ENCODE measurements around the gene SFT2D3. TPM values are rescaled to one million over a fixed set of nuclear protein-coding genes. Genes with fewer than 3 reads are reported as not detected.

Gene SFT2D3
- total RNA-seq, 5 donors from 2014 or later (not counting 1 experiment from before 2014, with no cell fraction given): 6.1 to 13.9 (median 12.4) TPM

- Mint-ChIP-seq H3K4me3 (no peak overlapping the region), H3K4me1 (peaks cover 34 to 41% (median 36%) of the 10 kb centered on the region in 3 donors), H3K9me3 (no peaks in the 10 kb centered on the region), H3K36me3 (peaks cover 38% of the 10 kb centered on the region), H3K27me3 (no peaks in the 10 kb centered on the region), H3K27ac (no peak overlapping the region)
- peaks cover 17 to 24% of the 10 kb centered on the region in 2 experiments for H3K4me1 ChIP-seq (ENCODE audit: control insufficient read depth in 1 of 2, extremely low read depth in 1 of 2, insufficient read depth in 2 of 2, low read length in 2 of 2)
- ATAC-seq (replicated peaks in 1 of 4): no peak
- H3K9me3 ChIP-seq: no peaks in the 10 kb centered on the region
- no peaks in the 10 kb centered on the region for H3K27me3 ChIP-seq (replicated peaks in 1 of 2; ENCODE audit: control insufficient read depth in 2 of 2, extremely low read depth in 1 of 2, insufficient read depth in 2 of 2, low read length in 1 of 2)
- CTCF ChIA-PET: no interaction called here
- no peak overlapping the region for H3K27ac ChIP-seq (ENCODE audit: low read length)
- H3K36me3 ChIP-seq (ENCODE audit: control insufficient read depth in 2 of 2, extremely low read depth in 1 of 2, insufficient read depth in 1 of 2, low read length in 1 of 2): peaks cover 17 to 57% of the 10 kb centered on the region in 2 donors
- 99% methylated on average over 14 of the region's 14 CpGs for WGBS (ENCODE audit: insufficient coverage)
- POLR2A ChIA-PET: no interaction called here
- no peak overlapping the region for H3K4me3 ChIP-seq (ENCODE audit: control insufficient read depth in 1 of 2, extremely low read depth in 1 of 2, low read length in 1 of 2)
- DNase-seq: no peak
Measured at GRCh38 chr2:127706215-127706990, 5.1 kb downstream of the SFT2D3 start.

GRCh38 chr2:127707890-127708648 lies 6.8 kb downstream of the SFT2D3 start:
- no peak overlapping the region for H3K27ac ChIP-seq (ENCODE audit: low read length)
- CTCF ChIA-PET: no interaction called here
- DNase-seq: no peak
- no peaks in the 10 kb centered on the region for H3K9me3 ChIP-seq
- Mint-ChIP-seq H3K27ac (peak overlapping the region in 1 of 2 donors; percentile 39), H3K9me3 (no peaks in the 10 kb centered on the region), H3K4me1 (peaks cover 24 to 31% (median 25%) of the 10 kb centered on the region in 3 donors), H3K27me3 (no peaks in the 10 kb centered on the region), H3K4me3 (no peak overlapping the region), H3K36me3 (peaks cover 41% of the 10 kb centered on the region)
- ATAC-seq (replicated peaks in 1 of 4): no peak
- H3K4me1 ChIP-seq (ENCODE audit: control insufficient read depth in 1 of 2, extremely low read depth in 1 of 2, insufficient read depth in 2 of 2, low read length in 2 of 2): peaks cover 8 to 14% of the 10 kb centered on the region in 2 experiments
- H3K27me3 ChIP-seq (replicated peaks in 1 of 2; ENCODE audit: control insufficient read depth in 2 of 2, extremely low read depth in 1 of 2, insufficient read depth in 2 of 2, low read length in 1 of 2): no peaks in the 10 kb centered on the region
- POLR2A ChIA-PET: no interaction called here
- WGBS (ENCODE audit: insufficient coverage): 95% methylated on average over 9 of the region's 9 CpGs
- no peak overlapping the region for H3K4me3 ChIP-seq (ENCODE audit: control insufficient read depth in 1 of 2, extremely low read depth in 1 of 2, low read length in 1 of 2)
- H3K36me3 ChIP-seq (ENCODE audit: control insufficient read depth in 2 of 2, extremely low read depth in 1 of 2, insufficient read depth in 1 of 2, low read length in 1 of 2): peaks cover 20 to 56% of the 10 kb centered on the region in 2 donors

- POLR2A ChIA-PET: interaction anchor here in 1 of 2 donors (0.6 kb wide), 1 partner anchor 121 kb away, joined by 3 read pairs; no protein-coding TSS in a partner anchor
Measured at GRCh38 chr2:127709336-127709735, 8.0 kb downstream of the SFT2D3 start.

GRCh38 chr2:127712999-127713398 lies 11.7 kb downstream of the SFT2D3 start:
- no peaks in the 10 kb centered on the region for H3K27me3 ChIP-seq (replicated peaks in 1 of 2; ENCODE audit: control insufficient read depth in 2 of 2, extremely low read depth in 1 of 2, insufficient read depth in 2 of 2, low read length in 1 of 2)
- no peaks in the 10 kb centered on the region for H3K27me3 Mint-ChIP-seq
- ATAC-seq (replicated peaks in 1 of 4) (no peak), DNase-seq (no peak)
- ChIA-PET CTCF (no interaction called here), POLR2A (no interaction called here)
- H3K27ac Mint-ChIP-seq: no peak overlapping the region
- H3K4me1 ChIP-seq (ENCODE audit: control insufficient read depth in 1 of 2, extremely low read depth in 1 of 2, insufficient read depth in 2 of 2, low read length in 2 of 2): no peaks in the 10 kb centered on the region
- peaks cover 0 to 5% (median 0%) of the 10 kb centered on the region in 3 donors for H3K4me1 Mint-ChIP-seq
- H3K4me3 Mint-ChIP-seq: no peak overlapping the region
- no peak overlapping the region for H3K27ac ChIP-seq (ENCODE audit: low read length)
- H3K4me3 ChIP-seq (ENCODE audit: control insufficient read depth in 1 of 2, extremely low read depth in 1 of 2, low read length in 1 of 2): no peak overlapping the region
- no CpG with 5 or more reads among the region's 2 CpGs for WGBS (ENCODE audit: insufficient coverage)
- peaks cover 35% of the 10 kb centered on the region for H3K36me3 Mint-ChIP-seq
- H3K9me3 ChIP-seq: no peaks in the 10 kb centered on the region
- H3K36me3 ChIP-seq (ENCODE audit: control insufficient read depth in 2 of 2, extremely low read depth in 1 of 2, insufficient read depth in 1 of 2, low read length in 1 of 2): peaks cover 16 to 49% of the 10 kb centered on the region in 2 donors
- no peaks in the 10 kb centered on the region for H3K9me3 Mint-ChIP-seq

More at GRCh38 chr2:127709336-127709735, 8.0 kb downstream of the SFT2D3 start:
- peaks cover under 1 to 4% of the 10 kb centered on the region in 2 experiments for H3K4me1 ChIP-seq (ENCODE audit: control insufficient read depth in 1 of 2, extremely low read depth in 1 of 2, insufficient read depth in 2 of 2, low read length in 2 of 2)
- ATAC-seq (replicated peaks in 1 of 4) (no peak), DNase-seq (no peak)
- no peaks in the 10 kb centered on the region for H3K9me3 ChIP-seq
- Mint-ChIP-seq H3K4me1 (peaks cover 14 to 20% (median 18%) of the 10 kb centered on the region in 3 donors), H3K9me3 (no peaks in the 10 kb centered on the region), H3K27me3 (no peaks in the 10 kb centered on the region), H3K36me3 (peaks cover 41% of the 10 kb centered on the region), H3K27ac (peak overlapping the region in 1 of 2 donors; percentile 11), H3K4me3 (no peak overlapping the region)
- H3K36me3 ChIP-seq (ENCODE audit: control insufficient read depth in 2 of 2, extremely low read depth in 1 of 2, insufficient read depth in 1 of 2, low read length in 1 of 2): peaks cover 22 to 57% of the 10 kb centered on the region in 2 donors
- H3K4me3 ChIP-seq (ENCODE audit: control insufficient read depth in 1 of 2, extremely low read depth in 1 of 2, low read length in 1 of 2): no peak overlapping the region
- H3K27me3 ChIP-seq (replicated peaks in 1 of 2; ENCODE audit: control insufficient read depth in 2 of 2, extremely low read depth in 1 of 2, insufficient read depth in 2 of 2, low read length in 1 of 2): no peaks in the 10 kb centered on the region
- no peak overlapping the region for H3K27ac ChIP-seq (ENCODE audit: low read length)
- CTCF ChIA-PET: interaction anchor here in 1 of 2 donors (1.0 kb wide), 1 partner anchor 33 kb away, joined by 4 read pairs; no protein-coding TSS in a partner anchor
- 97% methylated on average over 11 of the region's 13 CpGs for WGBS (ENCODE audit: insufficient coverage)

GRCh38 chr2:127713562-127713961 lies 12.3 kb downstream of the SFT2D3 start:
- H3K27ac Mint-ChIP-seq: no peak overlapping the region
- Histone ChIP-seq H3K4me3 (ENCODE audit: control insufficient read depth in 1 of 2, extremely low read depth in 1 of 2, low read length in 1 of 2) (no peak overlapping the region), H3K36me3 (ENCODE audit: control insufficient read depth in 2 of 2, extremely low read depth in 1 of 2, insufficient read depth in 1 of 2, low read length in 1 of 2) (peaks cover 11 to 49% of the 10 kb centered on the region in 2 donors), H3K4me1 (ENCODE audit: control insufficient read depth in 1 of 2, extremely low read depth in 1 of 2, insufficient read depth in 2 of 2, low read length in 2 of 2) (no peaks in the 10 kb centered on the region), H3K27ac (ENCODE audit: low read length) (no peak overlapping the region), H3K27me3 (replicated peaks in 1 of 2; ENCODE audit: control insufficient read depth in 2 of 2, extremely low read depth in 1 of 2, insufficient read depth in 2 of 2, low read length in 1 of 2) (no peaks in the 10 kb centered on the region), H3K9me3 (no peaks in the 10 kb centered on the region)
- WGBS (ENCODE audit: insufficient coverage): 96% methylated on average over 21 of the region's 25 CpGs
- ATAC-seq (replicated peaks in 1 of 4) (no peak), DNase-seq (no peak)
- H3K4me1 Mint-ChIP-seq: peaks cover 0 to 5% (median 0%) of the 10 kb centered on the region in 3 donors
- no peaks in the 10 kb centered on the region for H3K9me3 Mint-ChIP-seq
- POLR2A ChIA-PET: no interaction called here
- H3K27me3 Mint-ChIP-seq: no peaks in the 10 kb centered on the region
- no peak overlapping the region for H3K4me3 Mint-ChIP-seq
- peaks cover 38% of the 10 kb centered on the region for H3K36me3 Mint-ChIP-seq
- CTCF ChIA-PET: no interaction called here

GRCh38 chr2:127715778-127716449 lies 14.6 kb downstream of the SFT2D3 start:
- Histone ChIP-seq H3K4me1 (ENCODE audit: control insufficient read depth in 1 of 2, extremely low read depth in 1 of 2, insufficient read depth in 2 of 2, low read length in 2 of 2) (no peaks in the 10 kb centered on the region), H3K27ac (ENCODE audit: low read length) (no peak overlapping the region), H3K9me3 (no peaks in the 10 kb centered on the region), H3K36me3 (ENCODE audit: control insufficient read depth in 2 of 2, extremely low read depth in 1 of 2, insufficient read depth in 1 of 2, low read length in 1 of 2) (peaks cover 5 to 54% of the 10 kb centered on the region in 2 donors), H3K4me3 (ENCODE audit: control insufficient read depth in 1 of 2, extremely low read depth in 1 of 2, low read length in 1 of 2) (no peak overlapping the region), H3K27me3 (replicated peaks in 1 of 2; ENCODE audit: control insufficient read depth in 2 of 2, extremely low read depth in 1 of 2, insufficient read depth in 2 of 2, low read length in 1 of 2) (no peaks in the 10 kb centered on the region)
- Mint-ChIP-seq H3K36me3 (peaks cover 42% of the 10 kb centered on the region), H3K27ac (no peak overlapping the region), H3K4me3 (no peak overlapping the region), H3K27me3 (no peaks in the 10 kb centered on the region), H3K9me3 (no peaks in the 10 kb centered on the region), H3K4me1 (peaks cover 0 to 5% (median 0%) of the 10 kb centered on the region in 3 donors)
- DNase-seq: no peak
- POLR2A ChIA-PET: interaction anchor here in 1 of 2 donors (0.6 kb wide), 1 partner anchor 331 kb away, joined by 3 read pairs; no protein-coding TSS in a partner anchor
- ATAC-seq (replicated peaks in 1 of 4): no peak
- CTCF ChIA-PET: no interaction called here
- WGBS (ENCODE audit: insufficient coverage): 89% methylated on average over 4 of the region's 14 CpGs

All from T-cell (primary cell).